RPMI7951 (cell line): ENCODE measurements around the gene TRPT1. TPM values are rescaled to one million over a fixed set of nuclear protein-coding genes. Genes with fewer than 3 reads are reported as not detected.

ENCODE experiments used
- DNase-seq: peaks from one replicate; pipeline ENCODE4 v3.0.0-alpha.2; 2012; ENCODE audit warnings: low read depth
- total RNA-seq: library from RNA; depleted of rRNA; stranded (reverse); fragments of >200 nt; shearing (Covaris generic); gene quantifications from 2 replicates; pipeline ENCODE4 v1.2.3, GENCODE V29; 2014

TRPT1 gene
- total RNA-seq, 1 experiment from 2014 or later: 67.2 TPM

GRCh38 chr11:64208086-64208795, 17.7 kb downstream of the TRPT1 start:
- DNase-seq: no peak

GRCh38 chr11:64207256-64208085, 18.5 kb downstream of the TRPT1 start:
- DNase-seq: peak; percentile 96

GRCh38 chr11:64206457-64207255, 19.3 kb downstream of the TRPT1 start, which contains the start of gene FERMT3:
TSS of gene FERMT3 (plus strand) at chr11:64206721. CDS start at chr11:64207365, 644 bp downstream.
- DNase-seq: peak; percentile 29

GRCh38 chr11:64204464-64204989, 21.5 kb downstream of the TRPT1 start:
- peak; percentile 96 for DNase-seq

GRCh38 chr11:64204080-64204440, 21.9 kb downstream of the TRPT1 start:
- no peak for DNase-seq

GRCh38 chr11:64203421-64204079, 22.4 kb downstream of the TRPT1 start:
- no peak for DNase-seq

- no peak for DNase-seq
These were observed 23.0 kb downstream of the TRPT1 start for GRCh38 chr11:64202992-64203391.

- no peak for DNase-seq
These were observed 24.4 kb downstream of the TRPT1 start for GRCh38 chr11:64201543-64201942.

GRCh38 chr11:64198511-64198910, 27.5 kb downstream of the TRPT1 start:
- no peak for DNase-seq

- DNase-seq: no peak
These were observed 29.4 kb downstream of the TRPT1 start for GRCh38 chr11:64196626-64197025.

- DNase-seq: no peak
These were observed 33.6 kb downstream of the TRPT1 start for GRCh38 chr11:64192434-64192833.

GRCh38 chr11:64186492-64187165, 39.4 kb downstream of the TRPT1 start:
- peak; percentile 26 for DNase-seq

- peak; percentile 100 for DNase-seq
These were observed 40.1 kb downstream of the TRPT1 start, which contains the start of gene STIP1 for GRCh38 chr11:64185693-64186491. TSS of gene STIP1 (plus strand) at chr11:64186171. CDS start at chr11:64186262, 91 bp downstream.

- DNase-seq: peak; percentile 84
These were observed 40.8 kb downstream of the TRPT1 start for GRCh38 chr11:64185175-64185692.

GRCh38 chr11:64183890-64184289, 42.1 kb downstream of the TRPT1 start:
- DNase-seq: no peak

GRCh38 chr11:64181506-64182411, 44.2 kb downstream of the TRPT1 start:
- DNase-seq: peak; percentile 92

GRCh38 chr11:64180891-64181290, 45.1 kb downstream of the TRPT1 start:
- DNase-seq: no peak

GRCh38 chr11:64178951-64179639, 46.9 kb downstream of the TRPT1 start:
- no peak for DNase-seq
